ENCODE data around the gene CEMIP.

Gene CEMIP

GRCh38 chr15:80852676-80853075 is 73.5 kb downstream of the CEMIP start:
- no peak for DNase-seq (ENCODE audit: low read depth)

GRCh38 chr15:80854104-80854503 is 74.9 kb downstream of the CEMIP start:
- no peak for DNase-seq (ENCODE audit: low read depth)

GRCh38 chr15:80855206-80855605 is 76.0 kb downstream of the CEMIP start:
- DNase-seq (ENCODE audit: low read depth), result no peak

- no peak for DNase-seq (ENCODE audit: low read depth)
Measured at GRCh38 chr15:80856400-80856799, 77.2 kb downstream of the CEMIP start.

- DNase-seq (ENCODE audit: low read depth), result no peak
Measured at GRCh38 chr15:80856809-80857377, 77.7 kb downstream of the CEMIP start.

- no peak for DNase-seq (ENCODE audit: low read depth)
Measured at GRCh38 chr15:80861731-80862170, 82.6 kb downstream of the CEMIP start.

GRCh38 chr15:80864666-80865065 is 85.5 kb downstream of the CEMIP start:
- no peak for DNase-seq (ENCODE audit: low read depth)

- no peak for DNase-seq (ENCODE audit: low read depth)
Measured at GRCh38 chr15:80866936-80867335, 87.8 kb downstream of the CEMIP start.

GRCh38 chr15:80870366-80870765 is 91.2 kb downstream of the CEMIP start:
- no peak for DNase-seq (ENCODE audit: low read depth)

GRCh38 chr15:80870893-80871292 is 91.7 kb downstream of the CEMIP start:
- peak; percentile 66 for DNase-seq (ENCODE audit: low read depth)

GRCh38 chr15:80871858-80872257 is 92.7 kb downstream of the CEMIP start:
- no peak for DNase-seq (ENCODE audit: low read depth)

- DNase-seq (ENCODE audit: low read depth), result no peak
Measured at GRCh38 chr15:80873366-80873952, 94.3 kb downstream of the CEMIP start.

GRCh38 chr15:80875568-80876347 is 96.6 kb downstream of the CEMIP start:
- no peak for DNase-seq (ENCODE audit: low read depth)

- DNase-seq (ENCODE audit: low read depth), result no peak
Measured at GRCh38 chr15:80876348-80876674, 97.1 kb downstream of the CEMIP start.

- DNase-seq (ENCODE audit: low read depth), result no peak
Measured at GRCh38 chr15:80878242-80878866, 99.2 kb downstream of the CEMIP start.

GRCh38 chr15:80878867-80879250 is 99.7 kb downstream of the CEMIP start:
- no peak for DNase-seq (ENCODE audit: low read depth)

GRCh38 chr15:80880086-80880485 is 100.9 kb downstream of the CEMIP start:
- DNase-seq (ENCODE audit: low read depth), result no peak

GRCh38 chr15:80883641-80884040 is 104.5 kb downstream of the CEMIP start:
- DNase-seq (ENCODE audit: low read depth), result no peak

GRCh38 chr15:80885016-80885579 is 105.9 kb downstream of the CEMIP start:
- DNase-seq (ENCODE audit: low read depth), result no peak

- no peak for DNase-seq (ENCODE audit: low read depth)
Measured at GRCh38 chr15:80887148-80887547, 108.0 kb downstream of the CEMIP start.

- DNase-seq (ENCODE audit: low read depth), result no peak
Measured at GRCh38 chr15:80888846-80889245, 109.7 kb downstream of the CEMIP start.

- no peak for DNase-seq (ENCODE audit: low read depth)
Measured at GRCh38 chr15:80890341-80891005, 111.3 kb downstream of the CEMIP start.
